ENCODE results near the gene YIF1A. TPM values are rescaled to one million over a fixed set of nuclear protein-coding genes. Genes with fewer than 3 reads are reported as not detected.

Gene YIF1A
- total RNA-seq, 1 experiment from 2014 or later = 64.3 TPM

DNA sequence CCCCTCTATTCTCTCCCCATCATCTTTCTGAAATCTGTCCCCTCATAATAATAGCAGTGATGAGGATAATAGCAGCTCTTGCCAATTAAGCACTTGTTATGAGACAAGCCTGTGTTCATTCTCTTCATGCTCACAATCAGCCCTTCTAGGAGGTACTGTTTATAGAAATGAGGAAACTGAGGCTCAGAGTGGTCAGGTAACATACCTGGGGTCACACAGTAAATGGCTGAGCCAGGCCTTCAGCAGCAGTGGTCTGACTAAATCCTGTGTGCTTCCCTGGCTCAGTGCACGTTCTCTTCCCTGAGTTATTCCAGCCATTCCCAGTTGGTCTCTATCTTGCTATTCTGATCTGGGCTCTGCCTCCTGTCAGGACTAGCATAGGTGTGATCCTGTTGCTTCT is 14.7 kb downstream of the YIF1A start:
- Histone ChIP-seq H2BK20ac (ENCODE audit: low read depth, low read length, poor library complexity, severe bottlenecking) (no peak overlapping the region), H4K20me1 (ENCODE audit: control insufficient read depth, insufficient read depth, insufficient read length) (no peaks in the 10 kb centered on the region), H2AFZ (ENCODE audit: low read length) (no peak overlapping the region), H2AK5ac (ENCODE audit: insufficient read length, low read length) (no peak overlapping the region), H3K27me3 (ENCODE audit: insufficient read depth, low read length) (no peaks in the 10 kb centered on the region), H2BK15ac (ENCODE audit: low read depth, low read length) (no peak overlapping the region), H3K4me1 (ENCODE audit: insufficient read depth, low read length) (no peaks in the 10 kb centered on the region), H3K4ac (ENCODE audit: low read depth, low read length) (no peak overlapping the region), H3K79me1 (ENCODE audit: insufficient read depth, low read depth, low read length, poor library complexity, severe bottlenecking) (no peaks in the 10 kb centered on the region), H2BK5ac (ENCODE audit: insufficient read length, low read length) (no peak overlapping the region), H4K5ac (ENCODE audit: insufficient read length, low read depth, low read length) (no peak overlapping the region), H4K8ac (replicated peaks; ENCODE audit: insufficient read length, low read depth, low read length) (no peak overlapping the region), H3K23ac (ENCODE audit: insufficient read length, low read depth, low read length) (no peak overlapping the region), H2BK12ac (ENCODE audit: insufficient read length, low read depth, low read length) (no peak overlapping the region), H3K79me2 (ENCODE audit: insufficient read depth, low read length) (peaks cover 5% of the 10 kb centered on the region; the same call in 1 of the 2 replicates), H3K23me2 (ENCODE audit: insufficient read length, low read depth, low read length, poor library complexity, severe bottlenecking) (peaks cover 3% of the 10 kb centered on the region), H4K91ac (ENCODE audit: insufficient read length, low read depth, low read length) (no peak overlapping the region), H3K56ac (ENCODE audit: insufficient read length, low read depth, low read length) (no peak overlapping the region), H3K4me2 (ENCODE audit: insufficient read depth, insufficient read length, low read length) (no peak overlapping the region), H3K9me3 (ENCODE audit: control insufficient read depth, low read depth, low read length) (no peaks in the 10 kb centered on the region), H3K18ac (ENCODE audit: insufficient read length, low read depth, low read length) (no peak overlapping the region), H3K9ac (ENCODE audit: extremely low read depth, insufficient read length, low read length) (no peak overlapping the region), H3T11ph (ENCODE audit: low read length) (no peak overlapping the region), H3K14ac (ENCODE audit: insufficient read depth, low read length) (no peak overlapping the region), H3K27ac (ENCODE audit: insufficient read length, low read depth, low read length) (no peak overlapping the region), H2BK120ac (ENCODE audit: low read depth, low read length, poor library complexity, severe bottlenecking) (no peak overlapping the region)
- no peak for DNase-seq
- H3K27me3 Mint-ChIP-seq (ENCODE audit: low read depth) = peaks cover 7% of the 10 kb centered on the region
- no peak overlapping the region for H3K4me3 Mint-ChIP-seq
- no peaks in the 10 kb centered on the region for H3K9me3 Mint-ChIP-seq
- WGBS (ENCODE audit: extremely low coverage, insufficient read length, low lambda C conversion rate) = no CpG with 5 or more reads among the region's 1 CpG
- H3K4me1 Mint-ChIP-seq = peaks cover 14 to 16% of the 10 kb centered on the region in 2 experiments
- no peak overlapping the region; a peak in 1 of 7 replicates for H3K27ac Mint-ChIP-seq
- H3K36me3 Mint-ChIP-seq (ENCODE audit: insufficient read depth in 1 of 3, low read depth in 3 of 3) = peaks cover 7 to 42% (median 38%) of the 10 kb centered on the region in 3 experiments; a peak in 6 of 7 replicates
- TF ChIP-seq, protein P1, sequence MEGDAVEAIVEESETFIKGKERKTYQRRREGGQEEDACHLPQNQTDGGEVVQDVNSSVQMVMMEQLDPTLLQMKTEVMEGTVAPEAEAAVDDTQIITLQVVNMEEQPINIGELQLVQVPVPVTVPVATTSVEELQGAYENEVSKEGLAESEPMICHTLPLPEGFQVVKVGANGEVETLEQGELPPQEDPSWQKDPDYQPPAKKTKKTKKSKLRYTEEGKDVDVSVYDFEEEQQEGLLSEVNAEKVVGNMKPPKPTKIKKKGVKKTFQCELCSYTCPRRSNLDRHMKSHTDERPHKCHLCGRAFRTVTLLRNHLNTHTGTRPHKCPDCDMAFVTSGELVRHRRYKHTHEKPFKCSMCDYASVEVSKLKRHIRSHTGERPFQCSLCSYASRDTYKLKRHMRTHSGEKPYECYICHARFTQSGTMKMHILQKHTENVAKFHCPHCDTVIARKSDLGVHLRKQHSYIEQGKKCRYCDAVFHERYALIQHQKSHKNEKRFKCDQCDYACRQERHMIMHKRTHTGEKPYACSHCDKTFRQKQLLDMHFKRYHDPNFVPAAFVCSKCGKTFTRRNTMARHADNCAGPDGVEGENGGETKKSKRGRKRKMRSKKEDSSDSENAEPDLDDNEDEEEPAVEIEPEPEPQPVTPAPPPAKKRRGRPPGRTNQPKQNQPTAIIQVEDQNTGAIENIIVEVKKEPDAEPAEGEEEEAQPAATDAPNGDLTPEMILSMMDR (conservative IDR thresholded peaks at IDR 0.05) = no peak

All from H9 (cell line).